ENCODE results near the gene FOXN3. TPM values are rescaled to one million over a fixed set of nuclear protein-coding genes. Genes with fewer than 3 reads are reported as not detected.

Gene FOXN3
- total RNA-seq, 4 donors from 2014 or later = 66.1 to 130 (median 109) TPM

GRCh38 chr14:89243286-89243685, 173.7 kb downstream of the FOXN3 start:
- Histone ChIP-seq H3K9me3 (no peaks in the 10 kb centered on the region), H3K4me1 (peaks cover 0 to 5% (median 0%) of the 10 kb centered on the region in 4 donors), H3K27ac (no peak overlapping the region), H3K4me3 (no peak overlapping the region), H3K27me3 (no peaks in the 10 kb centered on the region), H3K36me3 (no peaks in the 10 kb centered on the region)
- TF ChIP-seq POLR2A (IDR thresholded peaks at IDR 0.05) (no peak), CTCF (IDR thresholded peaks at IDR 0.05) (no peak), EP300 (IDR thresholded peaks at IDR 0.05; ENCODE audit: low read depth) (no peak), POLR2AphosphoS5 (IDR thresholded peaks at IDR 0.05) (no peak)
- in situ Hi-C loops (cut with MboI; ENCODE audit: low pct_ligation_motif_present in 1 of 4, low pct_unique_long_range_greater_than_20kb in 1 of 4, low sequenced_read_pairs in 3 of 4) = no loop called here
- intact Hi-C loops (cut with DNase I; ENCODE audit: low total_unique reads) = no loop called here
- no peak for DNase-seq
- WGBS, 2 donors (ENCODE audit: low coverage in 1 of 2) = 83 to 85% methylated on average over 3 to 4 of the region's 4 CpGs

DNA sequence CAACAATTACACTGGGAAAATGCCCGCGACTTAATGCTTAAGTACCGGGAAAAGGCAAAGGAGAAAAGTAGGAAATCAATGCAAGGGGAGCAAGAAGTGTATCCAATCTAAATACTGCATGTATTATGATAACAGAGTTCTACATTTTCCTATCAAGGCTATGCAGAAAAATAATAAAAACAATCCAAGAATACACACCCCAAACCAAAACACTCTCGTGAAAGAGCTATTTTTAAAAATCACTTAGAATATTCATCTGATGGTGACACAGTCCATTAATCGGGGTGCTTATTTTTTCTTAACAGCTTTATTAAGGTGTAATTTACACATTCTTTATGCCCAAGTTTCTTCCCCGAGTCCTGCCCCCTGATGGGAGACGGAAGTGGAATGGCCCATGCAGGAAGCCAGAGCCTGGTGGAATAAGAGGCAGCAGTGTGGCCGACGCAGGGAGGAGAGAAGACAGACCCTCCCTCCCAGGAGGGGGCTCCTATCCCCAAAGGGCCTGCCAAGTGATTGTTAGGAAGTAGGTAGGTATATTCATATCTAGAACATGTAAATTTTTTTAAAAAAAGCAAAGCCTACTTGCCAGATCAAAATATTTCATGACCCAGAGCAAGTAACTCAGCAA, 174.3 kb downstream of the FOXN3 start:
- intact Hi-C loops (cut with DNase I; ENCODE audit: low total_unique reads) (no loop called here), in situ Hi-C loops (cut with MboI; ENCODE audit: low pct_ligation_motif_present in 1 of 4, low pct_unique_long_range_greater_than_20kb in 1 of 4, low sequenced_read_pairs in 3 of 4) (no loop called here)

GRCh38 chr14:89241934-89242651, 174.9 kb downstream of the FOXN3 start:
- no peaks in the 10 kb centered on the region for H3K27me3 ChIP-seq
- WGBS, 2 donors (ENCODE audit: low coverage in 1 of 2) = 89 to 93% methylated on average over 4 to 8 of the region's 8 CpGs
- peaks cover 0 to 5% (median 0%) of the 10 kb centered on the region in 4 donors for H3K4me1 ChIP-seq
- no peak for DNase-seq
- H3K36me3 ChIP-seq = no peaks in the 10 kb centered on the region
- H3K4me3 ChIP-seq = no peak overlapping the region
- intact Hi-C loops (cut with DNase I; ENCODE audit: low total_unique reads) (no loop called here), in situ Hi-C loops (cut with MboI; ENCODE audit: low pct_ligation_motif_present in 1 of 4, low pct_unique_long_range_greater_than_20kb in 1 of 4, low sequenced_read_pairs in 3 of 4) (no loop called here)
- no peaks in the 10 kb centered on the region for H3K9me3 ChIP-seq
- TF ChIP-seq CTCF (IDR thresholded peaks at IDR 0.05) (no peak), POLR2AphosphoS5 (IDR thresholded peaks at IDR 0.05) (no peak), EP300 (IDR thresholded peaks at IDR 0.05; ENCODE audit: low read depth) (no peak), POLR2A (IDR thresholded peaks at IDR 0.05) (no peak)
- no peak overlapping the region for H3K27ac ChIP-seq

More for the DNA sequence above, 174.3 kb downstream of the FOXN3 start:
- H3K9me3 ChIP-seq = no peaks in the 10 kb centered on the region
- no peak for TF ChIP-seq EP300 (IDR thresholded peaks at IDR 0.05; ENCODE audit: low read depth)
- TF ChIP-seq POLR2AphosphoS5 (IDR thresholded peaks at IDR 0.05) = no peak
- no peak for TF ChIP-seq POLR2A (IDR thresholded peaks at IDR 0.05)
- TF ChIP-seq CTCF (IDR thresholded peaks at IDR 0.05) = no peak
- 65 to 73% methylated on average over 9 of the region's 9 CpGs for WGBS, 2 donors (ENCODE audit: low coverage in 1 of 2)
- no peaks in the 10 kb centered on the region for H3K27me3 ChIP-seq
- H3K4me3 ChIP-seq = no peak overlapping the region
- DNase-seq = no peak
- no peaks in the 10 kb centered on the region for H3K36me3 ChIP-seq
- peaks cover 0 to 5% (median 0%) of the 10 kb centered on the region in 4 donors for H3K4me1 ChIP-seq
- H3K27ac ChIP-seq = no peak overlapping the region

- no peak for DNase-seq
- no peak overlapping the region for H3K4me3 ChIP-seq
- WGBS, 2 donors (ENCODE audit: low coverage in 1 of 2) = 76 to 82% methylated on average over 2 to 4 of the region's 4 CpGs
- in situ Hi-C loops (cut with MboI; ENCODE audit: low pct_ligation_motif_present in 1 of 4, low pct_unique_long_range_greater_than_20kb in 1 of 4, low sequenced_read_pairs in 3 of 4) (no loop called here), intact Hi-C loops (cut with DNase I; ENCODE audit: low total_unique reads) (no loop called here)
- no peaks in the 10 kb centered on the region for H3K27me3 ChIP-seq
- H3K36me3 ChIP-seq = no peaks in the 10 kb centered on the region
- no peaks in the 10 kb centered on the region for H3K9me3 ChIP-seq
- TF ChIP-seq CTCF (IDR thresholded peaks at IDR 0.05) (no peak), EP300 (IDR thresholded peaks at IDR 0.05; ENCODE audit: low read depth) (no peak), POLR2AphosphoS5 (IDR thresholded peaks at IDR 0.05) (no peak), POLR2A (IDR thresholded peaks at IDR 0.05) (no peak)
- H3K4me1 ChIP-seq = peaks cover 0 to 5% (median 0%) of the 10 kb centered on the region in 4 donors
- H3K27ac ChIP-seq = no peak overlapping the region
Observed at GRCh38 chr14:89241257-89241656, 175.8 kb downstream of the FOXN3 start.

Measured in transverse colon (tissue), 4 donors.